Nephron (organoid): ENCODE results near the gene AP5Z1.

Experiments used
- H3K27ac Mint-ChIP-seq, 3 experiments: 2 replicates each; pipeline ENCODE4 v1.8.0; 2020; ENCODE audit warnings: mixed read lengths in 3 of 3, mild to moderate bottlenecking in 2 of 3, moderate library complexity in 1 of 3
- H3K27me3 Mint-ChIP-seq: 2 replicates; pipeline ENCODE4 v1.8.0; 2021; ENCODE audit warnings: low read depth, mild to moderate bottlenecking, moderate library complexity, mixed read lengths
- H3K36me3 Mint-ChIP-seq: 2 replicates; pipeline ENCODE4 v1.8.0; 2020; ENCODE audit warnings: low read depth, mixed read lengths
- H3K4me1 Mint-ChIP-seq: 2 replicates; pipeline ENCODE4 v1.8.0; 2020; ENCODE audit warnings: mixed read lengths
- H3K4me3 Mint-ChIP-seq, 3 experiments: 2 replicates each; pipeline ENCODE4 v1.8.0; 2020; ENCODE audit warnings: mild to moderate bottlenecking in 3 of 3, mixed read lengths in 3 of 3, moderate library complexity in 2 of 3
- H3K9me3 Mint-ChIP-seq: 2 replicates; pipeline ENCODE4 v1.8.0; 2020; ENCODE audit warnings: mixed read lengths
- CTCF ChIP-seq, 3 experiments: fragments of 200-600 bp; sonication (generic); IDR thresholded peaks; one replicate each; pipeline ENCODE4 v1.5.0; 2021; ENCODE audit warnings: antibody characterized with exemption in 3 of 3; ENCODE audit not compliant: unreplicated experiment in 3 of 3

Gene AP5Z1

GRCh38 chr7:4783762-4784351 lies 8.4 kb downstream of the AP5Z1 start:
- H3K27ac Mint-ChIP-seq, result no peak overlapping the region
- H3K9me3 Mint-ChIP-seq, result no peaks in the 10 kb centered on the region
- peaks cover 7% of the 10 kb centered on the region for H3K36me3 Mint-ChIP-seq
- no peak overlapping the region for H3K4me3 Mint-ChIP-seq
- TF ChIP-seq CTCF (IDR thresholded peaks at IDR 0.05; ENCODE audit: unreplicated experiment in 3 of 3), result no peak
- no peaks in the 10 kb centered on the region for H3K4me1 Mint-ChIP-seq
- H3K27me3 Mint-ChIP-seq, result no peaks in the 10 kb centered on the region

GRCh38 chr7:4784799-4785198 lies 9.4 kb downstream of the AP5Z1 start:
- Mint-ChIP-seq H3K36me3 (peaks cover 7% of the 10 kb centered on the region), H3K27me3 (no peaks in the 10 kb centered on the region), H3K4me1 (no peaks in the 10 kb centered on the region), H3K27ac (no peak overlapping the region), H3K9me3 (no peaks in the 10 kb centered on the region), H3K4me3 (no peak overlapping the region)
- TF ChIP-seq CTCF (IDR thresholded peaks at IDR 0.05; ENCODE audit: unreplicated experiment in 3 of 3), result no peak

- no peak for TF ChIP-seq CTCF (IDR thresholded peaks at IDR 0.05; ENCODE audit: unreplicated experiment in 3 of 3)
- H3K27ac Mint-ChIP-seq, result no peak overlapping the region
- no peaks in the 10 kb centered on the region for H3K4me1 Mint-ChIP-seq
- H3K9me3 Mint-ChIP-seq, result no peaks in the 10 kb centered on the region
- no peaks in the 10 kb centered on the region for H3K27me3 Mint-ChIP-seq
- peaks cover 7% of the 10 kb centered on the region for H3K36me3 Mint-ChIP-seq
- H3K4me3 Mint-ChIP-seq, result no peak overlapping the region
Measured at GRCh38 chr7:4785371-4785770, 9.9 kb downstream of the AP5Z1 start.

GRCh38 chr7:4786015-4786414 lies 10.6 kb downstream of the AP5Z1 start:
- H3K36me3 Mint-ChIP-seq, result peaks cover 7% of the 10 kb centered on the region
- H3K27me3 Mint-ChIP-seq, result no peaks in the 10 kb centered on the region
- no peaks in the 10 kb centered on the region for H3K4me1 Mint-ChIP-seq
- H3K9me3 Mint-ChIP-seq, result no peaks in the 10 kb centered on the region
- no peak for TF ChIP-seq CTCF (IDR thresholded peaks at IDR 0.05; ENCODE audit: unreplicated experiment in 3 of 3)
- no peak overlapping the region for H3K27ac Mint-ChIP-seq
- no peak overlapping the region for H3K4me3 Mint-ChIP-seq

DNA sequence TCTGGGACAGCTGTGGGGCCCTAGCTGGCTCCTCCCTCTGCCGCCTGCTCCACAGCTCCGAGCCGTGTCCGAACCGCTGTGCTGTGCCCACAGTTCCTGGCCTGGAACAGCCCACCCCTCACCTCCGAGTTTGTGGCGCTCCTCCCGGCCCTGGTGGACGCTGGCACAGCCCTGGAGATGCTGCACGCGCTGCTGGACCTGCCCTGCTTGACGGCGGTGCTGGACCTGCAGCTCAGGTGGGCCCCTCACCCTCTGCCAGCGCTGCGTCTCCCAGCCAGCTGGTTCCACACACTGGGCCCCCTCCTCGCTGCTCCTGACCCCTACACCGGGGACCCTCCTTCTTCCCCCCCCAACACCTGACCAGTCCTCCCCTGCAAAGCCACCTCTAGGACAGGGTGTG lies 12.1 kb downstream of the AP5Z1 start:
- no peak overlapping the region for H3K4me3 Mint-ChIP-seq
- no peak overlapping the region for H3K27ac Mint-ChIP-seq
- no peaks in the 10 kb centered on the region for H3K27me3 Mint-ChIP-seq
- TF ChIP-seq CTCF (IDR thresholded peaks at IDR 0.05; ENCODE audit: unreplicated experiment in 3 of 3), result no peak
- no peaks in the 10 kb centered on the region for H3K9me3 Mint-ChIP-seq
- peaks cover 4% of the 10 kb centered on the region for H3K36me3 Mint-ChIP-seq
- H3K4me1 Mint-ChIP-seq, result no peaks in the 10 kb centered on the region

DNA sequence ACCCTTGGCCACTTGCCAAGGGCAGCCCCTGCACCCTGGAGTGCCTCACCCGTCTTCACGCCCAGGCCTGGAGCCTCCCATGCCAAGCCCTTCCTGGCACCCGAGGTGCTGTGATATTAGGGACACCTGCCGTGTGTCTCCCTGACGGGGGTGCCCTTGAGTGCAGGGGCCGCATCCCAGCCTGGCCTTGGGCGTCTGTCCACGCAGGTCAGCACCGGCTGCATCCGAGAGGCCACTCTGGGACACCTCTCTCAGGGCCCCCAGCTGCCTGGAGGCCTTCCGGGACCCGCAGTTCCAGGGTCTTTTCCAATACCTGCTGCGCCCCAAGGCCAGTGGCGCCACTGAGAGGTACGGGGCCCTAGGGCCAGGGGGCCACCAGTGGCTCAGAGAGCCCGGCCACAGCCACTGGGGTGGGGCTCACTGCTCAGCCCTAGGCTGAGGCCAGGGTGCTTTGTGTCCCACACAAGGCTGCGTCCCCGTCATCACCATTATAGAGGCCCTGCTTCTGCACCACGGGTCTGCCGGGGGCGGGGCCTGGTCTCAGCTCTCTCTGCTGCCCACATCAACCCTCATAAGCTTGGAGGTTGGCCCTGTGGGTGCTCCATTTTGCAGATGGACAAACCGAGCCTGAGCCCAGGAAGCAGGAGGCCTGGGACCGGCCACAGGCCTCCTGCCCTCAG lies 12.7 kb downstream of the AP5Z1 start:
- Mint-ChIP-seq H3K27me3 (no peaks in the 10 kb centered on the region), H3K4me1 (no peaks in the 10 kb centered on the region), H3K36me3 (peaks cover 4% of the 10 kb centered on the region), H3K9me3 (no peaks in the 10 kb centered on the region), H3K27ac (no peak overlapping the region), H3K4me3 (no peak overlapping the region)
- TF ChIP-seq CTCF (IDR thresholded peaks at IDR 0.05; ENCODE audit: unreplicated experiment in 3 of 3), result no peak
